Measurements from ENCODE around the gene RAB7A.
A peak's percentile ranks its signal among the peaks of the same experiment; 100 is the strongest.
"Not testable (repeated sequence)": the region's sequence is repeated elsewhere in the genome, so short reads cannot be mapped to it uniquely, and the experiment has no call there.

The RAB7A gene

DNA sequence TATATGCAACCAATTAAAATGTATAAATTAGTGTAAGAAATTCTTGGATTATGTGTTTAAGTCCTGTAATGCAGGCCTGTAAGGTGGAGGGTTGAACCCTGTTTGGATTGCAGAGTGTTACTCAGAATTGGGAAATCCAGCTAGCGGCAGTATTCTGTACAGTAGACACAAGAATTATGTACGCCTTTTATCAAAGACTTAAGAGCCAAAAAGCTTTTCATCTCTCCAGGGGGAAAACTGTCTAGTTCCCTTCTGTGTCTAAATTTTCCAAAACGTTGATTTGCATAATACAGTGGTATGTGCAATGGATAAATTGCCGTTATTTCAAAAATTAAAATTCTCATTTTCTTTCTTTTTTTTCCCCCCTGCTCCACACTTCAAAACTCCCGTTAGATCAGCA, 88.1 kb downstream of the RAB7A start:
- FAIRE-seq (no peak), DNase-seq (ENCODE audit: insufficient read length) (no peak)
- TF ChIP-seq POLR2AphosphoS5 (IDR thresholded peaks at IDR 0.05; ENCODE audit: low read depth, low read length): no peak
- TF ChIP-seq POLR2A (IDR thresholded peaks at IDR 0.05; ENCODE audit: low read depth, low read length): no peak
- TF ChIP-seq TAF1 (IDR thresholded peaks at IDR 0.05; ENCODE audit: borderline replicate concordance, low read depth, low read length): no peak

DNA sequence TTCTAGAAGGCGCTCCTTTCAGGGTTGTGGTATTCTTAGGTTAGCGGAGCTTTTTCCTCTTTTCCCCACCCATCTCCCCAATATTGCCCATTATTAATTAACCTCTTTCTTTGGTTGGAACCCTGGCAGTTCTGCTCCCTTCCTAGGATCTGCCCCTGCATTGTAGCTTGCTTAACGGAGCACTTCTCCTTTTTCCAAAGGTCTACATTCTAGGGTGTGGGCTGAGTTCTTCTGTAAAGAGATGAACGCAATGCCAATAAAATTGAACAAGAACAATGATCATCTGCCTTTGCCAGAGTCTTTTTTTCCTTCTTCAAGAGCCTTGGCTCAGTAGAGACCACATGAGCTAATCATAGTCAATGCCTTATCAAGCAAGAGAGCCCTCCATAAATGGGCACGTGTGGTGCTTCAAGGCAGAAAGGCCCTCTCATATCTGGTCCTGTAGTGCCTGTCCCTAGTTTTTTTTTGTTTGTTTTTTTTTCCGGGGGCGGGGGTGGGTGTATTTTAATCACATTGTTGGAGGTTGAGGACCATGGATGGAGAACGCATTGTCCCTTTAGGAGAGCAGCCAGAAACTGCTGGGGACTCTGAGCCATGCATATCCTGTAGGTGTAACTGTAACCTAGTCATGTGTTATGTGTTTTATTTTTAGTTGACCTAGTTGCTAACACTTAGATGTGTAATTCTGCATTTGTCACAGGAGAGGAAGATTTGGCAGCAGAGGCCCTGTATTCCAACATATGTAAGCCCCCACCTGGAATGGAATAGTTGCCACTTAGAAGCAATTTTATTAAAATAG, 88.7 kb downstream of the RAB7A start:
- TF ChIP-seq TAF1 (IDR thresholded peaks at IDR 0.05; ENCODE audit: borderline replicate concordance, low read depth, low read length): no peak
- TF ChIP-seq POLR2AphosphoS5 (IDR thresholded peaks at IDR 0.05; ENCODE audit: low read depth, low read length): no peak
- TF ChIP-seq POLR2A (IDR thresholded peaks at IDR 0.05; ENCODE audit: low read depth, low read length): no peak
- FAIRE-seq: no peak
- DNase-seq (ENCODE audit: insufficient read length): no peak

DNA sequence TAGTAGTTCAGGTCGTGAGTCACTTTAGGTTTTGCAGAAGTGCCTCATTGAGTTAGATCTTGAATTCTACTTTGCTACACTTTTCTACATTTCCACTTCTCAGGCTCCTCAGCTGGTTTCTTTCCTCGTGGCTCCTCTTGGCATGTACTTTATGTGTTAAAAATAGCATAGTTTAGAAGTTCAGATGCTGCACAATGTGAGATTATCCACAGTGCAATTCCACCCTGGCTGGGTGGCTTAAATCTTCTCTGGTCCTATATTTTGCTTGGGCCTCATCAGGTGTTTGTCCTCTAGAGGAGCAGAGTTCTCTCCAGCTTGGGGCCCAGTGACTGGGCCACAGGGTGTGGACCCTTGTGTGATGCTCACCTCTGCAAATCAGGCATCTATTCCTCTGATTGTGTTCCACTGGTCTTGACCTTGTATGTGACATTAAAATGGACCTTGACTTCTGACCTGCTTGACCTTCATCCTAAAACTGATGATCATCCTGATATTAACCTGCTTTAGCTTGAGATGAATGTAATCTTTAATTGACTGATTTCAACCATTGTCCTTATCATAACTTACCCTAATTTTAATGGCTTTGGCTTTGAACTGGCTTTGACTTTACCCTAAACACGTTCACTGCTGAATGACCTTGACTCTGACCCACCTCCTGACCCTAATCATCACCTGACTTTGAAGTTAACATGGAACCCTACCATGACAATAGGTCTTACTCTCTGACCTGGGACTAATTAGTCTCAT, 89.5 kb downstream of the RAB7A start:
- FAIRE-seq: no peak
- DNase-seq (ENCODE audit: insufficient read length): no peak
- TF ChIP-seq POLR2AphosphoS5 (IDR thresholded peaks at IDR 0.05; ENCODE audit: low read depth, low read length) (no peak), POLR2A (IDR thresholded peaks at IDR 0.05; ENCODE audit: low read depth, low read length) (no peak), TAF1 (IDR thresholded peaks at IDR 0.05; ENCODE audit: borderline replicate concordance, low read depth, low read length) (no peak)

- FAIRE-seq (no peak), DNase-seq (ENCODE audit: insufficient read length) (no peak)
- TF ChIP-seq POLR2A (IDR thresholded peaks at IDR 0.05; ENCODE audit: low read depth, low read length): no peak
These were observed 92.3 kb downstream of the RAB7A start for GRCh38 chr3:128818186-128818787.

- DNase-seq (ENCODE audit: insufficient read length) (no peak), FAIRE-seq (no peak)
- TF ChIP-seq POLR2A (IDR thresholded peaks at IDR 0.05; ENCODE audit: low read depth, low read length) (no peak), TAF1 (IDR thresholded peaks at IDR 0.05; ENCODE audit: borderline replicate concordance, low read depth, low read length) (no peak), POLR2AphosphoS5 (IDR thresholded peaks at IDR 0.05; ENCODE audit: low read depth, low read length) (no peak)
These were observed 94.4 kb downstream of the RAB7A start for GRCh38 chr3:128820252-128820839.

DNA sequence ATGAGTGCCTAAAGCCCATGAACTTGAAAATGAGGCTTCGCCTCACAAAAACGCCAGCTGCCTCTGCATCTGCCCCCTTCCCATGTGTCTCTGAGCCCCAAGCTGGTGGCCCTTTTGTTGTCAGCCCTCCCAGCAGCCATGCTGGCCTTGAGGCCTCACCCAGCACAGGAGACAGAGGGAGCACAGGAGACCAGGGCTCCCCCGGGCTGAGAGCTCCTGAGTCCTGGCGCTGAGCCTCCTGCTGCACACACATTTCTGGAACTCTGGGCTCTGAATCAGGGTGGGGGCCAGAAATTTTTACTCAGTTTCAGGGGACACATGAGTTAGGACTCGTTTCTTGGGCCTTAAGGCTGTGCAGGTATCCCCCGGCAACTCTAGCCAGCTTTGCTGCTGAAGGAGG, 97.0 kb downstream of the RAB7A start:
- TF ChIP-seq POLR2AphosphoS5 (IDR thresholded peaks at IDR 0.05; ENCODE audit: low read depth, low read length) (no peak), POLR2A (IDR thresholded peaks at IDR 0.05; ENCODE audit: low read depth, low read length) (no peak), TAF1 (IDR thresholded peaks at IDR 0.05; ENCODE audit: borderline replicate concordance, low read depth, low read length) (no peak)
- FAIRE-seq (no peak), DNase-seq (ENCODE audit: insufficient read length) (no peak)

DNA sequence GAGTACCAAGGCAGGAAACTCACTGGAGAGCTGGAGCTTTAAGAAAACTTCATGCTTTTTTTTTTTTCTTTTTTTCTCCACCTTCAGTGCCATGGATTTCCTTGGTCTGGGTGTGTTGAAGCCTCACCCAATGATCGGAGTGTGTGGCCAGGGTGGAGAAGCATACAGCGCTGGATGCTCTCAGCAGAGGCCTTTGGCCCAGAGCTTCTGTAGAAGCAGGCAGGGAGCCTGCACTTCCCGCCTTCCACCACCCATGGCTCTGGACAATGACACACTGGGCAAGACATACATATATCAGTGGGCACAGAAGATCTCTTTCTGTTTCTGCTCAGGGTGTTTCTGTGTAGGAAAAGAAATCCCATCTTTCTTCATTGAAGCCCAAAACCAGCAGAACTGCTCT, 97.6 kb downstream of the RAB7A start:
- FAIRE-seq (no peak), DNase-seq (ENCODE audit: insufficient read length) (no peak)
- TF ChIP-seq TAF1 (IDR thresholded peaks at IDR 0.05; ENCODE audit: borderline replicate concordance, low read depth, low read length) (no peak), POLR2AphosphoS5 (IDR thresholded peaks at IDR 0.05; ENCODE audit: low read depth, low read length) (0 out of 2 replicates have a peak, but pooled peaks have one; percentile 6), POLR2A (IDR thresholded peaks at IDR 0.05; ENCODE audit: low read depth, low read length) (no peak)

GRCh38 chr3:128824132-128824850, 98.3 kb downstream of the RAB7A start:
- FAIRE-seq: no peak
- no peak for DNase-seq (ENCODE audit: insufficient read length)
- no peak for TF ChIP-seq POLR2A (IDR thresholded peaks at IDR 0.05; ENCODE audit: low read depth, low read length)
- no peak for TF ChIP-seq TAF1 (IDR thresholded peaks at IDR 0.05; ENCODE audit: borderline replicate concordance, low read depth, low read length)
- TF ChIP-seq POLR2AphosphoS5 (IDR thresholded peaks at IDR 0.05; ENCODE audit: low read depth, low read length): no peak

GRCh38 chr3:128825117-128825725, 99.2 kb downstream of the RAB7A start:
- DNase-seq (ENCODE audit: insufficient read length) (no peak), FAIRE-seq (no peak)
- TF ChIP-seq POLR2A (IDR thresholded peaks at IDR 0.05; ENCODE audit: low read depth, low read length): no peak
- no peak for TF ChIP-seq POLR2AphosphoS5 (IDR thresholded peaks at IDR 0.05; ENCODE audit: low read depth, low read length)
- TF ChIP-seq TAF1 (IDR thresholded peaks at IDR 0.05; ENCODE audit: borderline replicate concordance, low read depth, low read length): no peak

DNA sequence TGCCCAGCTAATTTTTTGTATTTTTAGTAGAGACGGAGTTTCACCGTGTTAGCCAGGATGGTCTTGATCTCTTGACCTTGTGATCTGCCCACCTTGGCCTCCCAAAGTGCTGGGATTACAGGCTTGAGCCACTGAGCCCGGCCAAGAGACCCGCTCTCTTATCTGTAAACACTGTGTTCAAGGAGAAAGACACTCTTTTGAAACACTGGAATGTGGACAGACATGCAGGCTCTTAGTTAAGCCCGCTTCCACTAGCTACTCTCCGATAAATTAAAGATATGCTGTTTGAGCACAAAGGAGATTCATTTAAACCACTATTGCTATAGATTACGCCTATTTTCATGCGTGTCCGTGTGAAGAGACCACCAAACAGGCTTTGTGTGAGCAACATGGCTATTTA, 103.1 kb downstream of the RAB7A start:
- not testable (repeated sequence) for DNase-seq (ENCODE audit: insufficient read length); FAIRE-seq

- not testable (repeated sequence) for DNase-seq (ENCODE audit: insufficient read length); FAIRE-seq
These were observed 104.1 kb downstream of the RAB7A start for GRCh38 chr3:128829925-128830625.

DNA sequence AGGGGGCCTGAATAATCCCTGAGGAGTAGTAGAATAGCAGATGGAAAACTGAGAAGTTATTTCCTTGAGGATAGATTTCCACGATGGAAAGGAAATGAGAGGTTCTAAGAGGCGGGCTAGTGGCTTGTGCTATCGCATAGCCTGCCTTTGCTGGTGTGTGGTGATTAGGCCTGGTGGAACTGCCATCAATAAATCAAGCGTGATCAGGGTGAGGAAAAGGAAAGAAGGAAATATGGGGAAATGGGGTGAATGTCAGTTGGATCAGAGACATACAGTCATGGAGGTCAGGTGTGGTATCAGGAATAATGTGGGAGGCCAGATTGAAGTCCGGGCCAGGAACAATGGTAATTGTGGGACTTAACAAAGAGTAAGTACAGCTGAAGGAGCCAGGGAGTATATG, 104.8 kb downstream of the RAB7A start:
- FAIRE-seq; DNase-seq (ENCODE audit: insufficient read length): not testable (repeated sequence)

GRCh38 chr3:128832979-128833378, 107.0 kb downstream of the RAB7A start:
- not testable (repeated sequence) for DNase-seq (ENCODE audit: insufficient read length); FAIRE-seq

Measured in GM12892 (cell line).